ENCODE results near the gene FRMD4B.
A peak's percentile ranks its signal among the peaks of the same experiment; 100 is the strongest.

FRMD4B gene

DNA sequence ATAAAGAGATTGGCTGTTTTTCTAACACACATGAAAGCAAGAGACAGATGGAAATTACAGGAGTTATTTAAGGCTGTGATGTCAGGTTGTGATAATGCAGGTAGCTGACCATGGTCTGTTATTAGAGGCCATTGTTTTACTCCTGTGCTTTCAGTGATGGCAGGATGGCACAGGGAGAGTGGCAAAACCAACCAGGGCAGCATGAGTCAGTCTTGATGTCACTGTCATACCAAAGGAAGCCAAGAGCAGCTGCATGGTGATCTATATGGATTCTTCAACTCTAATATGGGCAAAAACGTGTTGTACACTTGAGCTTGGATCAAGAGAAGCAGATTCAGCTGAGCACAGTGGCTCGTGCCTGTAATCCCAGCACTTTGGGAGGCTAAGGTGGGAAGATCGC lies 171.6 kb downstream of the FRMD4B start:
- no peak overlapping the region for H2AFZ ChIP-seq (ENCODE audit: insufficient read depth, low read length, poor library complexity)
- H3K27ac ChIP-seq (ENCODE audit: low read depth, low read length) = no peak overlapping the region
- H3K4me2 ChIP-seq (ENCODE audit: low read length) = no peak overlapping the region
- no peak for DNase-seq
- peaks cover 2% of the 10 kb centered on the region in 2 experiments for H3K4me1 ChIP-seq (ENCODE audit: control insufficient read depth in 1 of 2, insufficient read depth in 2 of 2, low read length in 2 of 2)
- H2BK12ac ChIP-seq (ENCODE audit: low read length) = no peak overlapping the region
- no peak overlapping the region for H3K9ac ChIP-seq (ENCODE audit: low read length)
- H4K8ac ChIP-seq (ENCODE audit: low read depth, low read length) = no peak overlapping the region
- no peaks in the 10 kb centered on the region for H3K27me3 ChIP-seq (ENCODE audit: insufficient read depth, low read length)
- no peak overlapping the region for H4K91ac ChIP-seq (ENCODE audit: low read depth, low read length)
- H3K14ac ChIP-seq (ENCODE audit: low read length) = no peak overlapping the region
- no peak overlapping the region for H3K18ac ChIP-seq (ENCODE audit: low read length)
- no peak overlapping the region for H2BK5ac ChIP-seq (ENCODE audit: low read depth, low read length, poor library complexity)
- no peaks in the 10 kb centered on the region for H3K9me3 ChIP-seq (ENCODE audit: insufficient read depth, low read depth, low read length)
- peaks cover 3% of the 10 kb centered on the region in 2 experiments for H3K36me3 ChIP-seq (ENCODE audit: control insufficient read depth in 1 of 2, insufficient read depth in 2 of 2, low read length in 2 of 2)
- no peak overlapping the region for H2AK5ac ChIP-seq (ENCODE audit: low read length)
- no peak overlapping the region for H3K4me3 ChIP-seq (ENCODE audit: low read depth, low read length)
- H3K23ac ChIP-seq (ENCODE audit: low read length) = no peak overlapping the region
- H3K79me2 ChIP-seq (ENCODE audit: control insufficient read depth, insufficient read depth, low read length, poor library complexity) = no peaks in the 10 kb centered on the region
- peaks cover 3% of the 10 kb centered on the region for H3K79me1 ChIP-seq (ENCODE audit: low read length)
- no peak overlapping the region for H4K12ac ChIP-seq (ENCODE audit: low read depth, low read length)
- WGBS (ENCODE audit: extremely low coverage, insufficient coverage, insufficient read length) = no CpG with 5 or more reads among the region's 3 CpGs
- no peak overlapping the region for H3K4ac ChIP-seq (ENCODE audit: low read depth, low read length)
- no peak overlapping the region for H2BK120ac ChIP-seq (ENCODE audit: insufficient read depth, low read length, poor library complexity)

DNA sequence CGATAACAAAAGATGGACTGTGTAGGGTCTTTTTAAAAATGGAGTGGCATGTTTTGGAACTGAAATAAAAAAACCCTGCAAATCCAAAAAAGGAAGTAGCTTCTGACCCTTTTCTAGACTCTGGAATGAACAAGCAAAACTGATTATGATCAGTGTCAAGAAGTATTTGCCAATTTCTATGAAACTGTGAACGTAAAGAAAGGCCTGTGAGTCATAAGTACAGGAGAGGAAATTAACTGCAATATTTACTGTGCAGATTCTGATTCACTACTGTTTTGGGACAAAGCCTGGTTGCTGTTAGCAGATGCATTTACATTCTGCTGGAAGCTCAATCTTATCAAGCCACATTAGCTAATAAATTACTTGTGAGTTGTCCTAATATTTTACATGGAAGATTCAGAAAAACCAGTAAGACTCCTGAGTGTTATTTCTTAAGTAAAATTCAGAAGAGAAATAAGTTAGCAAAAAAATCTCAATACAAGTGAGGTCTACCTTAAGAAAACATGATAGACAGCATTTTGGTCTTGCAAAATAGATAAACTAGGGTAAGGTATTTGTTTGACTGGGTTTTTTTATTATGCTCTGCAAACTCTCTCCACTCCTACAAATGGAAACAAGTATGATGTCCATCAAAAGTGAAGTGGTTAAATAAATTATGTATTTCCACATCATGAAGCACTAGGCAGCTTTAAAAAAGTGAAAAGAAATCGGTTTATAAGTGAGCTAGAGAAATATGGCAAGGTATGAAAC lies 173.3 kb downstream of the FRMD4B start:
- H2BK120ac ChIP-seq (ENCODE audit: insufficient read depth, low read length, poor library complexity) = no peak overlapping the region
- H3K79me1 ChIP-seq (ENCODE audit: low read length) = peaks cover 5% of the 10 kb centered on the region
- no peak overlapping the region for H4K12ac ChIP-seq (ENCODE audit: low read depth, low read length)
- H3K27ac ChIP-seq (ENCODE audit: low read depth, low read length) = no peak overlapping the region
- H3K4me1 ChIP-seq (ENCODE audit: control insufficient read depth in 1 of 2, insufficient read depth in 2 of 2, low read length in 2 of 2) = peaks cover 2% of the 10 kb centered on the region in 2 experiments
- no peak overlapping the region for H3K23ac ChIP-seq (ENCODE audit: low read length)
- no peak overlapping the region for H3K14ac ChIP-seq (ENCODE audit: low read length)
- no peak overlapping the region for H2AFZ ChIP-seq (ENCODE audit: insufficient read depth, low read length, poor library complexity)
- H3K79me2 ChIP-seq (ENCODE audit: control insufficient read depth, insufficient read depth, low read length, poor library complexity) = no peaks in the 10 kb centered on the region
- peak in 1 of 2 donors; percentile 71 for DNase-seq
- no peak overlapping the region for H4K8ac ChIP-seq (ENCODE audit: low read depth, low read length)
- H3K4me2 ChIP-seq (ENCODE audit: low read length) = no peak overlapping the region
- no peak overlapping the region for H2BK5ac ChIP-seq (ENCODE audit: low read depth, low read length, poor library complexity)
- no peak overlapping the region for H3K4ac ChIP-seq (ENCODE audit: low read depth, low read length)
- no peak overlapping the region for H4K91ac ChIP-seq (ENCODE audit: low read depth, low read length)
- H2AK5ac ChIP-seq (ENCODE audit: low read length) = no peak overlapping the region
- H3K27me3 ChIP-seq (ENCODE audit: insufficient read depth, low read length) = no peaks in the 10 kb centered on the region
- WGBS (ENCODE audit: extremely low coverage, insufficient coverage, insufficient read length) = no CpG with 5 or more reads among the region's 3 CpGs
- no peak overlapping the region for H3K18ac ChIP-seq (ENCODE audit: low read length)
- H3K36me3 ChIP-seq (ENCODE audit: control insufficient read depth in 1 of 2, insufficient read depth in 2 of 2, low read length in 2 of 2) = peaks cover 3% of the 10 kb centered on the region in 2 experiments
- no peaks in the 10 kb centered on the region for H3K9me3 ChIP-seq (ENCODE audit: insufficient read depth, low read depth, low read length)
- H3K9ac ChIP-seq (ENCODE audit: low read length) = no peak overlapping the region
- H3K4me3 ChIP-seq (ENCODE audit: low read depth, low read length) = no peak overlapping the region
- no peak overlapping the region for H2BK12ac ChIP-seq (ENCODE audit: low read length)

DNA sequence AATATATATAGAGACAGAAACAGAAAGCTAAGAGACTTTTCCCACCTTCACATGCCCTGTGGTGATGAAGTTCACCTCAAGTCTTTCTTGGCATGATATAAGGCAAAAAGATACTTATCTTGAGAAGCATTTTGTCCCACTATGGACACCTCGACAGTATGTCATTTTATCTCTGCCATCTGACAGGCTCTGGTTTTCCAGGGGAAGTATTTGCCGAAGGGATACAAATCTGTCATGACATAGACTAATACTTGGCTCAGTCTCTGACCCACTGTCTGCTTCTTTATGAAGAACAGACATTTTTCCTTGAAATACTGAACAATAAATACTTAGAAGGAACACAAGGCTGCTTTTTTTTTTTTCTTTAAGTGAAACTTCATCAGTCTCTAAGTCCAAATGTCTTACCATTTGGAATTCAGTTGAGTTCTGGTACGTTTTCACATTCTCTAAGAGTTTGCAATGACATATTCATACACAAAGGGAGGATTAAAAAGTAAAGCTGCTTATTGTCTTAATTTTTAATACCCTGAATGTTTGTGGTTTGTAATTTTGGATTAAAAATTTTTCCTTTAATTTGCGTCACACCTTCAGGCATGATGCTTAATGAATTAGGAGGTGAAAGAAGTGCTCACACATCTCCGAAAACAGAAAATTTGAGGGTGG lies 175.7 kb downstream of the FRMD4B start:
- Histone ChIP-seq H3K27me3 (ENCODE audit: insufficient read depth, low read length) (no peaks in the 10 kb centered on the region), H3K4me1 (ENCODE audit: control insufficient read depth in 1 of 2, insufficient read depth in 2 of 2, low read length in 2 of 2) (peaks cover 2% of the 10 kb centered on the region in 2 experiments), H2BK120ac (ENCODE audit: insufficient read depth, low read length, poor library complexity) (no peak overlapping the region), H3K4ac (ENCODE audit: low read depth, low read length) (no peak overlapping the region), H3K79me2 (ENCODE audit: control insufficient read depth, insufficient read depth, low read length, poor library complexity) (no peaks in the 10 kb centered on the region), H4K8ac (ENCODE audit: low read depth, low read length) (no peak overlapping the region), H3K4me3 (ENCODE audit: low read depth, low read length) (no peak overlapping the region), H4K12ac (ENCODE audit: low read depth, low read length) (no peak overlapping the region), H3K79me1 (ENCODE audit: low read length) (peaks cover 5% of the 10 kb centered on the region), H2BK12ac (ENCODE audit: low read length) (peak overlapping the region; percentile 83), H3K9ac (ENCODE audit: low read length) (no peak overlapping the region), H2BK5ac (ENCODE audit: low read depth, low read length, poor library complexity) (peak overlapping the region; percentile 91), H3K36me3 (ENCODE audit: control insufficient read depth in 1 of 2, insufficient read depth in 2 of 2, low read length in 2 of 2) (peaks cover 0 to 1% of the 10 kb centered on the region in 2 experiments), H3K27ac (ENCODE audit: low read depth, low read length) (peak overlapping the region; percentile 85), H2AK5ac (ENCODE audit: low read length) (peak overlapping the region; percentile 47), H3K14ac (ENCODE audit: low read length) (no peak overlapping the region), H3K4me2 (ENCODE audit: low read length) (no peak overlapping the region), H4K91ac (ENCODE audit: low read depth, low read length) (no peak overlapping the region), H2AFZ (ENCODE audit: insufficient read depth, low read length, poor library complexity) (no peak overlapping the region), H3K18ac (ENCODE audit: low read length) (no peak overlapping the region), H3K23ac (ENCODE audit: low read length) (no peak overlapping the region), H3K9me3 (ENCODE audit: insufficient read depth, low read depth, low read length) (no peaks in the 10 kb centered on the region)
- no CpG with 5 or more reads among the region's 5 CpGs for WGBS (ENCODE audit: extremely low coverage, insufficient coverage, insufficient read length)
- DNase-seq = peak in 1 of 2 donors; percentile 38

DNA sequence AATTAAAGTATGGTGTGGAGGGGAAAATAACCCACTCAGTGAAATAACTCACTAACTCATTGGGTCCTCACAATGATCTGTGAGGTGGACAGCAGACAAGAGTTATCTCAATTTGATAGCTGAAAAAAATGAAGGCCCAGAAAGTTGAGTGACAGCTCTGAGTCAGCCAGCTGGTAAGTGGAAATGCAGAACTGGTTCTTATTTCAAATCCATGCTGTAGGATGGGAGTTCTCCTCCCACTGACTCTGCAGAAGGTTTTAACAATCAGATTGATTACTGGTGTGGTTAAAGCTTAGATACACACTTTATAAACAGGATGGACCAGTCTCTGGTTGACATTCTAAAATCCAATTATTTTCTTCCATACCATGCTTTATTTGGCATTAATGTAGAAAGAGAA lies 176.5 kb downstream of the FRMD4B start:
- H3K79me2 ChIP-seq (ENCODE audit: control insufficient read depth, insufficient read depth, low read length, poor library complexity) = no peaks in the 10 kb centered on the region
- H2BK5ac ChIP-seq (ENCODE audit: low read depth, low read length, poor library complexity) = no peak overlapping the region
- peaks cover 0 to 1% of the 10 kb centered on the region in 2 experiments for H3K36me3 ChIP-seq (ENCODE audit: control insufficient read depth in 1 of 2, insufficient read depth in 2 of 2, low read length in 2 of 2)
- no peak overlapping the region for H3K14ac ChIP-seq (ENCODE audit: low read length)
- H4K8ac ChIP-seq (ENCODE audit: low read depth, low read length) = no peak overlapping the region
- no peak overlapping the region for H3K18ac ChIP-seq (ENCODE audit: low read length)
- H2AK5ac ChIP-seq (ENCODE audit: low read length) = no peak overlapping the region
- peaks cover 2% of the 10 kb centered on the region in 2 experiments for H3K4me1 ChIP-seq (ENCODE audit: control insufficient read depth in 1 of 2, insufficient read depth in 2 of 2, low read length in 2 of 2)
- peak overlapping the region; percentile 73 for H3K27ac ChIP-seq (ENCODE audit: low read depth, low read length)
- no peak overlapping the region for H2BK12ac ChIP-seq (ENCODE audit: low read length)
- no peak overlapping the region for H2BK120ac ChIP-seq (ENCODE audit: insufficient read depth, low read length, poor library complexity)
- no peak overlapping the region for H3K23ac ChIP-seq (ENCODE audit: low read length)
- H3K79me1 ChIP-seq (ENCODE audit: low read length) = peaks cover 5% of the 10 kb centered on the region
- H4K91ac ChIP-seq (ENCODE audit: low read depth, low read length) = no peak overlapping the region
- H3K4me2 ChIP-seq (ENCODE audit: low read length) = no peak overlapping the region
- no peak overlapping the region for H3K9ac ChIP-seq (ENCODE audit: low read length)
- H2AFZ ChIP-seq (ENCODE audit: insufficient read depth, low read length, poor library complexity) = no peak overlapping the region
- DNase-seq = no peak
- no peaks in the 10 kb centered on the region for H3K27me3 ChIP-seq (ENCODE audit: insufficient read depth, low read length)
- H3K4ac ChIP-seq (ENCODE audit: low read depth, low read length) = no peak overlapping the region
- no peak overlapping the region for H3K4me3 ChIP-seq (ENCODE audit: low read depth, low read length)
- H4K12ac ChIP-seq (ENCODE audit: low read depth, low read length) = no peak overlapping the region
- no peaks in the 10 kb centered on the region for H3K9me3 ChIP-seq (ENCODE audit: insufficient read depth, low read depth, low read length)
